Activated naive CD4-positive, alpha-beta T cell treated with anti-CD3 and anti-CD28 coated beads, Interleukin-2, amount 50 U/mL, for 24 hours (primary cell): ENCODE measurements around the gene TBC1D4.

Experiments used
- H3K27ac Mint-ChIP-seq: one replicate; pipeline ENCODE4 v1.8.0; 2021; ENCODE audit warnings: mild to moderate bottlenecking, mixed read lengths
- H3K27me3 Mint-ChIP-seq: one replicate; pipeline ENCODE4 v1.8.0; 2021; ENCODE audit warnings: mixed read lengths
- H3K36me3 Mint-ChIP-seq: one replicate; pipeline ENCODE4 v1.8.0; 2021; ENCODE audit warnings: mixed read lengths
- H3K4me1 Mint-ChIP-seq: one replicate; pipeline ENCODE4 v1.8.0; 2021; ENCODE audit warnings: mixed read lengths
- H3K4me3 Mint-ChIP-seq: one replicate; pipeline ENCODE4 v1.8.0; 2021; ENCODE audit warnings: mild to moderate bottlenecking, mixed read lengths
- H3K9me3 Mint-ChIP-seq: one replicate; pipeline ENCODE4 v1.8.0; 2021; ENCODE audit warnings: mixed read lengths

The TBC1D4 gene

DNA sequence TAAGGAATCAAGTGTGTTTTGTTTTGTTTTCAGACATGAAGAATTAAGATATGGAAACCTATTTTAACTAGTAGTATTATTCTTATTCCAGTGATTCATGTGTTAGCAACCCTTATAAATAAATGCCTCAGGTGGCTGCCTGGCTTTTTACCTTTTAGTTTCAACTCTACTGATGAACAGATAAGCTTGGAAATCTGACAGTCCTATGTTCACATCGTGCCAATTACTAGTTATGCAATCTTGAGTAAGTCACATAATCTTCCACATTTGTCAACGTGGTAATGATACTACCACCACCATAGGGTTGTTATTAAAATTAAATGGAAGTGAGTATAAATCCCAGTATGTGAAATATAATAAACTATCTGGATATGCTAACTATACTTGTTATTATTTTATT lies 64.3 kb downstream of the TBC1D4 start:
- Mint-ChIP-seq H3K36me3 (no peaks in the 10 kb centered on the region), H3K9me3 (no peaks in the 10 kb centered on the region), H3K4me1 (no peaks in the 10 kb centered on the region), H3K27me3 (peaks cover 3% of the 10 kb centered on the region), H3K27ac (no peak overlapping the region), H3K4me3 (no peak overlapping the region)

DNA sequence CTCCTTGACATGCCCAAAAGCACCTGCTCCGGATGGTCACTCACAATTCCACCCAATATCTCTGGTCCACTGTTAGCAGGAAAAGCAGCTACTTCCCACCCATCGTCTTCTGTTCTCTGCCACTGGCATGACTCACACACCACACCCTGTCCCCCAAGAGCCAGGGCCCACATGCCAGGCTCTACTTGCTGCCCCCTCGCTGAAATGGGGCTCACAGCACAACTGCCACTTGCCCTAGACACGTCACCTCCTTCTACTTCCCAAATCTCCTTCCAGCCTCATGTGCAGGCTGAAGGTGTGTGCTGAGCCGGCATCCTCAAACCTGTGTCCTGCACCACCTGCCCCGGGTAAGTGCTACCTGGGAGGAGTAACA lies 65.0 kb downstream of the TBC1D4 start:
- Mint-ChIP-seq H3K9me3 (no peaks in the 10 kb centered on the region), H3K36me3 (no peaks in the 10 kb centered on the region), H3K4me1 (no peaks in the 10 kb centered on the region), H3K27me3 (peaks cover 3% of the 10 kb centered on the region), H3K4me3 (no peak overlapping the region), H3K27ac (no peak overlapping the region)

DNA sequence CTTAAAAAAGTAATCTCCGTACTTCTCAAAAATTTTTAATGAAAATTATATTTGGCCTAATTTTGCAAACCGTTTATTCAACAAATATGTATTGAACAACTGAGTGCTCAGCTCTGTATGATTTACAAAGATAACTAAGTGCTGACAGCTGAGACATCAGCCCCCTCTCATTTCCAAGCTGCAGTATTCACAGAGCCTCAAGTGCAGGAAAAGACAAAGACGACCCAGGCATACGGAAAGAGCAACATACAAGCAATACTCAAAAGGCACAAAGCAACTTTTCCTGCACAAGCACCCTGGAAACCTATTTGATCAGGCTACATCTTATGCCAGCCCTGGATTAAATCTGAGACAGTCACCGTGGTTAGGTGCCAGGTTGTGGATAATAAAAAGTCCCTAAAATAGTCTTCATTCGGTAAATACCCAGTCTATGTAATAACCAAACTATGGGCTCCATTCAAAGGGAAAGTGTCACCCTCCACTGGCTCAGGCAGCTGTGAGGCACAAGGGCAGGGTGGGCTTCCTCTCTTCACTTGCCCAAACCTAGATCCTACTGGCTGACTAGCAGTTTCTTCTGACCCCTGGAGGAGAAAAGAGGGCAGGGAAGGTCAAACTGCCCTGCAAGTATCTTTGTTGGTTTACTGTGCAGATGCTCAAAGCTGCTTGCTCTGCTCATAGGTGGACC lies 65.5 kb downstream of the TBC1D4 start:
- H3K36me3 Mint-ChIP-seq: no peaks in the 10 kb centered on the region
- no peaks in the 10 kb centered on the region for H3K4me1 Mint-ChIP-seq
- no peaks in the 10 kb centered on the region for H3K9me3 Mint-ChIP-seq
- no peak overlapping the region for H3K27ac Mint-ChIP-seq
- peaks cover 3% of the 10 kb centered on the region for H3K27me3 Mint-ChIP-seq
- H3K4me3 Mint-ChIP-seq: no peak overlapping the region

DNA sequence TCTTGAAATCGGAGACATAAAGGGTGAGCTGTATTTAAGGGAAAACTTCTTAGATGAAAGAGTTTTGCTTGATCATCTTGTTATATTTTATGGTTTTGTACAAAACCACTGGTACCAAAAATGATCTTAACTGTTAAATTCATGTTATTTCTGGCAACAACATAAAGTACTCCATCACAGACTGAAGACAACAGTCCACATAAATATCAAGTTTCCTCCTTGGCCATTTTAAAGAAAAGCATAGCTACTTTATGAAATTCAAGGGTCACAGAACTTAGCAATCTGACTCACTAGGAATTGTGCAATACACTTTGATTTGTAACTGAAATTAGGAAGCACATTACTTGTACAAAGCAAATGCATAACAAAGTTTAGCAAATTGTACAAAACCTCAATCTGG lies 66.3 kb downstream of the TBC1D4 start:
- Mint-ChIP-seq H3K4me1 (no peaks in the 10 kb centered on the region), H3K27me3 (peaks cover 1% of the 10 kb centered on the region), H3K36me3 (no peaks in the 10 kb centered on the region), H3K4me3 (no peak overlapping the region), H3K9me3 (no peaks in the 10 kb centered on the region), H3K27ac (no peak overlapping the region)

GRCh38 chr13:75415171-75415570 lies 66.8 kb downstream of the TBC1D4 start:
- H3K4me1 Mint-ChIP-seq: no peaks in the 10 kb centered on the region

GRCh38 chr13:75414036-75414827 lies 67.7 kb downstream of the TBC1D4 start:
- H3K4me3 Mint-ChIP-seq: no peak overlapping the region
- H3K27ac Mint-ChIP-seq: no peak overlapping the region
- H3K36me3 Mint-ChIP-seq: no peaks in the 10 kb centered on the region
- H3K4me1 Mint-ChIP-seq: no peaks in the 10 kb centered on the region
- no peaks in the 10 kb centered on the region for H3K9me3 Mint-ChIP-seq
- H3K27me3 Mint-ChIP-seq: peaks cover 1% of the 10 kb centered on the region

More at GRCh38 chr13:75415171-75415570, 66.8 kb downstream of the TBC1D4 start:
- no peak overlapping the region for H3K4me3 Mint-ChIP-seq
- H3K9me3 Mint-ChIP-seq: no peaks in the 10 kb centered on the region
- no peak overlapping the region for H3K27ac Mint-ChIP-seq
- H3K36me3 Mint-ChIP-seq: no peaks in the 10 kb centered on the region
- H3K27me3 Mint-ChIP-seq: peaks cover 1% of the 10 kb centered on the region

DNA sequence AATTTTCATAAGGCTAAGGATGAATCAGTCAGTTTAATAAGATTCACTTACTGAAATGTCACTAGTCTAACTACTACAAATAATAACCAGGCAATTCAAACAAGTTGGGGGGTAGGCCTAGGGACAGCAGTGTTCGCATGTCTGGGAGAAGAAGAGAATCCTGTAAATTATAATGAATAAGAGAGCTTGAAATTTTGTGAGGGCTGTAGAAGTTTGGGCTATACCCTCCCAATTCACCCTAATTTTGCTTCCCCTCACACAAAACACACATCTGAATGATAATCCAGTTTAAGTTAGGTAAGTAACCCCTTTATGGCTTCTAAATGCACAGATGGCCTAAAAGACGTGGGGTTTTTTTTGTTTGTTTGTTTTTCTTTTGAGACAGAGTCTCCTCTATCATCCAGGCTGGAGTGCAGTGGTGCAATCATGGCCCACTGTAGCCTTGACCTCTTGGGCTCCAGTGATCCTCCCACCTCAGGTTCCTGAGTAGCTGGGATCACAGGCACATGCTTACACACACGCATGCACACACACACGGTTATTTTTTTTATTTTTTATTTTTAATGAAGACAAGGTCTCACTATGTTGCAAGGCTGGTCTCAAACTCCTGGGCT lies 69.9 kb downstream of the TBC1D4 start:
- H3K27ac Mint-ChIP-seq: no peak overlapping the region
- H3K36me3 Mint-ChIP-seq: no peaks in the 10 kb centered on the region
- no peaks in the 10 kb centered on the region for H3K9me3 Mint-ChIP-seq
- H3K4me1 Mint-ChIP-seq: no peaks in the 10 kb centered on the region
- peaks cover 1% of the 10 kb centered on the region for H3K27me3 Mint-ChIP-seq
- H3K4me3 Mint-ChIP-seq: no peak overlapping the region

- H3K27ac Mint-ChIP-seq: no peak overlapping the region
- H3K4me3 Mint-ChIP-seq: no peak overlapping the region
- H3K9me3 Mint-ChIP-seq: no peaks in the 10 kb centered on the region
- no peaks in the 10 kb centered on the region for H3K4me1 Mint-ChIP-seq
- H3K27me3 Mint-ChIP-seq: peaks cover 2% of the 10 kb centered on the region
- no peaks in the 10 kb centered on the region for H3K36me3 Mint-ChIP-seq
Measured at GRCh38 chr13:75410207-75410606, 71.8 kb downstream of the TBC1D4 start.

DNA sequence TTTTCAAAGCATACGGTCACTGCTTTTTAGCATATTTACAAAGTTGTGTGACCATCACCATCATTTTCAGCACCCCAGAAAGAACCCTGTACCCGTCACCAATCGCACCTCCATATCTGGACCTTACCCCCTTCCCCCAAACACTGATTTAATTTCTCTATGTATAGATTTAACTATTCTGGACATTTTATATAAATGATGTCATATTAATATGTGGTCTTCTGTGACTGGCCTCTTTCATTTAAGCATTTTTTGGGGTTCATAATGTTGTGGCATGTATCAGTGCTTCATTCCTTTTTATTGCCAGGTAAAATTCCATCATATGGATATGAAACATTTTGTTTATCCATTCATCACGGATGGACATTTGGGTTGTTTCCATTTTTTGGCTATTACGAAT lies 74.0 kb downstream of the TBC1D4 start:
- no peak overlapping the region for H3K27ac Mint-ChIP-seq
- no peaks in the 10 kb centered on the region for H3K4me1 Mint-ChIP-seq
- peaks cover 2% of the 10 kb centered on the region for H3K27me3 Mint-ChIP-seq
- no peaks in the 10 kb centered on the region for H3K9me3 Mint-ChIP-seq
- no peaks in the 10 kb centered on the region for H3K36me3 Mint-ChIP-seq
- H3K4me3 Mint-ChIP-seq: no peak overlapping the region

DNA sequence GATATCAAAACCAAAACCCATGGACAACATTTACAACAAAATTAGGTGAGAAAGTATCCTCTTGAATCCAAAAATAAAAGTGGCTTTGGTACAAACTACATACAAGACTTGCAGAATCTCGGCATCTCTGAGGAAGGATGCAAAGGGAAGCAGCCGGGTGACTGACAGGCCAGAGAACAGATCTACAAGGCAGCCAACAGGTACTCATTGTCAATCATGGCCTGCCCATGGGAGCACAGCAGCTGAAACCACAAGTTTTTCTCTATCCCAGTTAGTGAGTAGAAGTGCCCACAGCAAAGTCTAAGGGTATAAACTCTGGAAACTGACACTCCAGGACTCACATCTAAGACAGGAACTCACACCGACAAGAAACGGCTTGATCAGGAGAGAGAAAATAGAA lies 74.5 kb downstream of the TBC1D4 start:
- H3K27me3 Mint-ChIP-seq: peaks cover 2% of the 10 kb centered on the region
- H3K4me3 Mint-ChIP-seq: no peak overlapping the region
- H3K9me3 Mint-ChIP-seq: no peaks in the 10 kb centered on the region
- no peak overlapping the region for H3K27ac Mint-ChIP-seq
- no peaks in the 10 kb centered on the region for H3K36me3 Mint-ChIP-seq
- H3K4me1 Mint-ChIP-seq: no peaks in the 10 kb centered on the region

DNA sequence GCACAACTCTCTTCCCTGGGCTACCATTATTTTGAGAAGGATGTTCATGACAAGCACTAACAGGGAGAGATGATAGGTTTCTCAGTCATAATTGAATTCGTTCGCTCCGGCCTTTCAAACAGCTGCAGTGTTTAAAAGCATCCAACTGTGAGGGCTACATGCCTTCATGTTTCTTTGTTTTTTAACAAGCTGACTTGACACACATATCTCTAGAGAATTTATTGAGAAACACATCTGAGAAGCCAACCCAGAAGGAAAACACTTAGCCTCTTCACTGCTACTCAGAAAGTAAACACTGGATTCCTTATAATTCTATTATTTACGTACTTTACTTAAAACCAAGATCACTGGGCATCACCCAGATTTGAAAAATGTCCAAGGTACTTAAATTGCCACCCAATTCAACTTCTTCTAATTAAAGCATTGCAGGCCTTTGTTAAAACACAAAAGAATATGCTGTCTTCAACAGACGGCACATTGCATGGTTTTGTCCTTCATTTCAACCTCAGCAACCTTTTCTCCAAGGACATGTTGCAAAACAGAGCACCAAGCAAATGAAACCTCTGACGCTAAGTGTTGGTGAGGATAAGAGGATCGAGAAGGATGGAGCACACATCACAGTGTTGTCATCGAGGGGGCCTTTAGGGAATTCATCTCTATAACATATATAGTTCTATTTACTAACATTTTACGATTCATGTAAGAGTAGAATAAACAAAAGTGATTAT lies 75.8 kb downstream of the TBC1D4 start:
- H3K27ac Mint-ChIP-seq: no peak overlapping the region
- no peak overlapping the region for H3K4me3 Mint-ChIP-seq
- peaks cover 2% of the 10 kb centered on the region for H3K27me3 Mint-ChIP-seq
- H3K9me3 Mint-ChIP-seq: no peaks in the 10 kb centered on the region
- no peaks in the 10 kb centered on the region for H3K4me1 Mint-ChIP-seq
- no peaks in the 10 kb centered on the region for H3K36me3 Mint-ChIP-seq

GRCh38 chr13:75404726-75405125 lies 77.2 kb downstream of the TBC1D4 start:
- Mint-ChIP-seq H3K9me3 (no peaks in the 10 kb centered on the region), H3K27me3 (peaks cover 2% of the 10 kb centered on the region), H3K4me3 (no peak overlapping the region), H3K27ac (no peak overlapping the region), H3K4me1 (no peaks in the 10 kb centered on the region), H3K36me3 (no peaks in the 10 kb centered on the region)

DNA sequence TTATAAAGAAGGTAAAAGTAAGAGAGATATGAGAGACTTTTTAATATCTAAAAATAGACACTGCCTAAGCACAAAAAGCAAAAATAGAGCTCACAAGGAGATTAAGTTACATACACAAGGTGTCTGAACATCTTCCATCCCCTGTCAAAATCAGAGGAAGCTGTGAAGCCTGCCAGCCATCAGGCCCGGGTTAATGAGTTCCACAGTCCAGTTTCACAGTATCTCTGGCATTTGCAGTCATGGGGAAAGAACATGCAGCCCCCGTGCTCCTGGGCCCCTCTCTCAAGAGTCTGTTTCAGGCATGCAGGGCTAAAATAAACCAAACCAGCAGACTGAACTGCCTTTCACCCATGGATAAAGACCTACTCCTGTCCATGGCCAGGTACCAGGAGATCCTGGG lies 79.2 kb downstream of the TBC1D4 start:
- H3K27me3 Mint-ChIP-seq: peaks cover 2% of the 10 kb centered on the region
- no peaks in the 10 kb centered on the region for H3K4me1 Mint-ChIP-seq
- no peaks in the 10 kb centered on the region for H3K36me3 Mint-ChIP-seq
- no peaks in the 10 kb centered on the region for H3K9me3 Mint-ChIP-seq
- no peak overlapping the region for H3K27ac Mint-ChIP-seq
- H3K4me3 Mint-ChIP-seq: no peak overlapping the region

DNA sequence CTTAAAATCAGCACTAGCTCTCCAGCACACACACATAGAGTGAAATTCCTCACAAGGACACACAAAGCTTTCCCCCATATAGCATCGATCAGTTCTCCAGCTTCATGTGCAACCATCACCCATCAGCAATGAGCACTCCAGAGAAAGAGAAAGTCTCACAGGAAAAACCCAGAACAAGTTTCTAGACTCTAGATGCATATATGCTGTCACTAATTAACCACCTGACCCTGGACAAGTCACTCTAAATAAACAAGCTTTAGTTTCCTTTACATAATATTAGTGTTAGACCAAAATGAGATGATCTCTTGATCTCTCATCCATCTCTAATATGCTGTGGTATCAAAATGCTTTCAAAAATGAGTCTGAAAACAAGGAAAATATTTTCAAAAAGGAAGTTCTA lies 81.2 kb downstream of the TBC1D4 start:
- H3K27ac Mint-ChIP-seq: no peak overlapping the region
- no peaks in the 10 kb centered on the region for H3K4me1 Mint-ChIP-seq
- no peak overlapping the region for H3K4me3 Mint-ChIP-seq
- no peaks in the 10 kb centered on the region for H3K27me3 Mint-ChIP-seq
- H3K9me3 Mint-ChIP-seq: peaks cover 7% of the 10 kb centered on the region
- H3K36me3 Mint-ChIP-seq: no peaks in the 10 kb centered on the region

GRCh38 chr13:75399879-75400217 lies 82.1 kb downstream of the TBC1D4 start:
- Mint-ChIP-seq H3K36me3 (no peaks in the 10 kb centered on the region), H3K9me3 (peaks cover 7% of the 10 kb centered on the region), H3K4me1 (no peaks in the 10 kb centered on the region), H3K27me3 (no peaks in the 10 kb centered on the region), H3K4me3 (no peak overlapping the region), H3K27ac (no peak overlapping the region)
